NCI-H748 (cell line): Measurements from ENCODE around the gene MAST4.
A peak's percentile ranks its signal among the peaks of the same experiment; 100 is the strongest.
"Not testable (repeated sequence)": the region's sequence is repeated elsewhere in the genome, so short reads cannot be mapped to it uniquely, and the experiment has no call there.

Source experiments
- DNase-seq: peaks from one replicate; lab custom pipeline; 2025; ENCODE audit not compliant: unreplicated experiment; lab: John Stamatoyannopoulos, UW

The MAST4 gene

GRCh38 chr5:66694036-66694435 is 97.8 kb downstream of the MAST4 start:
- DNase-seq: no peak

GRCh38 chr5:66695840-66696239 is 99.6 kb downstream of the MAST4 start:
- DNase-seq: not testable (repeated sequence)

GRCh38 chr5:66697796-66698564 is 101.8 kb downstream of the MAST4 start:
- DNase-seq: no peak

GRCh38 chr5:66701244-66701643 is 105.1 kb downstream of the MAST4 start:
- no peak for DNase-seq

- DNase-seq: no peak
Measured at GRCh38 chr5:66702426-66702825, 106.2 kb downstream of the MAST4 start.

GRCh38 chr5:66704790-66705425 is 108.7 kb downstream of the MAST4 start:
- DNase-seq: no peak

- no peak for DNase-seq
Measured at GRCh38 chr5:66708368-66708767, 112.2 kb downstream of the MAST4 start.

- no peak for DNase-seq
Measured at GRCh38 chr5:66710557-66711088, 114.4 kb downstream of the MAST4 start.

GRCh38 chr5:66713998-66714397 is 117.8 kb downstream of the MAST4 start:
- DNase-seq: no peak

- DNase-seq: peak; percentile 67
Measured at GRCh38 chr5:66717455-66718373, 121.5 kb downstream of the MAST4 start.

GRCh38 chr5:66718374-66719002 is 122.3 kb downstream of the MAST4 start:
- DNase-seq: no peak

- peak; percentile 86 for DNase-seq
Measured at GRCh38 chr5:66720780-66721179, 124.6 kb downstream of the MAST4 start.

GRCh38 chr5:66722686-66723085 is 126.5 kb downstream of the MAST4 start:
- no peak for DNase-seq

- DNase-seq: peak; percentile 46
Measured at GRCh38 chr5:66724349-66725139, 128.4 kb downstream of the MAST4 start.

- no peak for DNase-seq
Measured at GRCh38 chr5:66727630-66728029, 131.4 kb downstream of the MAST4 start.

- no peak for DNase-seq
Measured at GRCh38 chr5:66728049-66728448, 131.9 kb downstream of the MAST4 start.

- DNase-seq: no peak
Measured at GRCh38 chr5:66737096-66737495, 140.9 kb downstream of the MAST4 start.

- DNase-seq: no peak
Measured at GRCh38 chr5:66738136-66738535, 141.9 kb downstream of the MAST4 start.

- no peak for DNase-seq
Measured at GRCh38 chr5:66739021-66739420, 142.8 kb downstream of the MAST4 start.

GRCh38 chr5:66739951-66740350 is 143.8 kb downstream of the MAST4 start:
- no peak for DNase-seq
